ENCODE results near the gene PPP2R2B.
A peak's percentile ranks its signal among the peaks of the same experiment; 100 is the strongest.

Gene PPP2R2B

GRCh38 chr5:146548781-146549449, 329.6 kb downstream of the PPP2R2B start:
- no peak for DNase-seq (ENCODE audit: low read depth in 2 of 2)

- DNase-seq (ENCODE audit: low read depth in 2 of 2): no peak
These were observed 334.3 kb downstream of the PPP2R2B start for GRCh38 chr5:146544232-146544631.

- peak; percentile 37 to 42 for DNase-seq (ENCODE audit: low read depth in 2 of 2)
These were observed 336.4 kb downstream of the PPP2R2B start for GRCh38 chr5:146541958-146542849.

- DNase-seq (ENCODE audit: low read depth in 2 of 2): no peak
These were observed 338.1 kb downstream of the PPP2R2B start for GRCh38 chr5:146540414-146540813.

GRCh38 chr5:146539973-146540372, 338.6 kb downstream of the PPP2R2B start:
- no peak for DNase-seq (ENCODE audit: low read depth in 2 of 2)

- DNase-seq (ENCODE audit: low read depth in 2 of 2): no peak
These were observed 340.1 kb downstream of the PPP2R2B start for GRCh38 chr5:146538432-146538831.

GRCh38 chr5:146533882-146534281, 344.7 kb downstream of the PPP2R2B start:
- no peak for DNase-seq (ENCODE audit: low read depth in 2 of 2)

- peak; percentile 44 to 49 for DNase-seq (ENCODE audit: low read depth in 2 of 2)
These were observed 345.2 kb downstream of the PPP2R2B start for GRCh38 chr5:146533260-146533857.

Measured in activated CD8-positive, alpha-beta memory T cell treated with anti-CD3 and anti-CD28 coated beads for 4 hours (primary cell).